Motor neuron (in vitro differentiated cells): ENCODE measurements around the gene HEMGN. TPM values are rescaled to one million over a fixed set of nuclear protein-coding genes. Genes with fewer than 3 reads are reported as not detected.

Experiments
- ATAC-seq, 8 experiments: fragments of 200-7000 bp; cut with Tn5 transposase; replicated peaks in 6 of 8; 2 replicates each; pipeline ENCODE4 v1.8.0; 2021; ENCODE audit warnings: mild to moderate bottlenecking in 8 of 8, moderate library complexity in 8 of 8
- H3K27ac ChIP-seq, 2 donors: fragments of 250-450 bp; sonication (Bioruptor Pico); 2 replicates each; pipeline ENCODE4 v1.9.0; 2021; ENCODE audit warnings: antibody characterized with exemption in 2 of 2, mild to moderate bottlenecking in 2 of 2, moderate library complexity in 1 of 2
- H3K4me1 ChIP-seq, 2 donors: fragments of 250-450 bp; sonication (Bioruptor Pico); replicated peaks in 1 of 2; 2 replicates each; pipeline ENCODE4 v1.6.1; 2021; ENCODE audit warnings: antibody characterized with exemption in 2 of 2, mild to moderate bottlenecking in 2 of 2, moderate library complexity in 1 of 2
- H3K4me3 ChIP-seq, 5 donors: fragments of 250-450 bp; sonication (Bioruptor Pico); 2 replicates each; pipeline ENCODE4 v1.9.0; 2021; ENCODE audit warnings: antibody characterized with exemption in 5 of 5, mild to moderate bottlenecking in 5 of 5, moderate library complexity in 4 of 5
- WGBS, 10 experiments: fragments of 450-650 bp; shearing (Covaris generic); methylation state at CpG; one replicate each; pipeline ENCODE4 v1.0.0; 2022; 5-methylcytosine and 5-hydroxymethylcytosine counted together
- in situ Hi-C, 9 experiments: fragments of 400-800 bp; cut with MboI; loops; one replicate each; pipeline ENCODE4 v1.15.0; 2021; ENCODE audit warnings: low sequenced_read_pairs in 9 of 9, low pct_unique_long_range_greater_than_20kb in 2 of 9; ENCODE audit not compliant: unreplicated experiment in 9 of 9
- total RNA-seq, 8 experiments: library from RNA; unstranded; fragments of 300-600 nt; gene quantifications; 2 replicates each; pipeline versions ENCODE4 v1.2.3 to v1.2.4, GENCODE V29; 2022

The HEMGN gene
- total RNA-seq, 8 experiments from 2014 or later: 0.09 to 1.3 (median 0.24) TPM; not detected in 3

DNA sequence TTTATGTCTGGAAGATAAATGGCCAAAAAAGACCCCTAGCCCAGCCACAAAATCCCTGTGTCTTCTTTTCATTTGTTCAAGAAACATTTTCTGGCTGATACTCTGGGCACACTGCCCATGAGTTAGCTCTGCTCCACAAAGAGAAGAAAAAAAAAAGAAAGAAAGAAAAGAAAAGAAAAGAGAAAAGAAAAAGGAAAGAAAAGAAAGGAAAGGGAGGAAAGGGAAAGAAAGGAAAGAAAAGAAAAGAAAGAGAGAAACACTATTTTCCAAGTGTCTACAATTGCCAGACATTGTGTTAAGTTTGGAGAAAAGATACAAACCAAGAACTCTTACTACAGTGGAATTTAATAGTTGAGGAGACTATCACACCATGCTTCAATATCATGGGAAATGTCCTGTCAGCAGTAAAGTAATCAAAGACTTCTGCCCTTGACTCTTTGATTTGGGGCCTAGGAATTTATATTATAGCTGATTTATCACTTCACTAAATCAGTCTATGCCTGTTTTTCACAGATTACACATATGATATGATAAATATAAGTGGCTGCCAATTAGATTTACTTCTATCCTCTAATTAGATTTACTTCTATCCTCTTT lies 18.7 kb downstream of the HEMGN start:
- H3K27ac ChIP-seq: no peak overlapping the region
- ATAC-seq: no peak
- in situ Hi-C loops: loop anchor here in 2 of 9 experiments (25.0 kb wide), 2 partner anchors 207 to 343 kb away; partner anchors contain the start of gene TBC1D2 (in 1 of the 2)

DNA sequence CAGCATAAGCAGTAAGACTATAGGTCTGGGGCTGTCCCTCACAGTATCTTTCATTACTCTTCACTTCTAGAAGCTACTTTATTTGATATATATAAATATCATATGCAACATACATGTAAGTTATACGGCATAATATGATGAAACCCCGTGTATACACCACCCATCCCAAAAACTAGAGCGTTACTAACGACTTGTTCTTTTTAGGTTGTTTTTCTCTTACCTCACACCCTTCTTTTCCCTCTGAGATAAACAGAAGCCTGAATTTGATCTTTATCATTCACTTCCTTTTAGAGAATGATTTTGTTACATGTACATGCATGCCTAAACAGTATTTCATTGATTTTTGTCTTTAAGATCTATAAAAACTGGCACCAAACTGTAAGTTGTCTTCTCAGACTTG lies 19.4 kb downstream of the HEMGN start:
- in situ Hi-C loops: loop anchor here in 2 of 9 experiments (25.0 kb wide), 2 partner anchors 206 to 344 kb away; partner anchors contain the start of gene TBC1D2 (in 1 of the 2)
- H3K4me1 ChIP-seq: peaks cover 6 to 7% of the 10 kb centered on the region in 2 donors
- no peak overlapping the region for H3K4me3 ChIP-seq
- no peak overlapping the region for H3K27ac ChIP-seq
- whole genome bisulfite sequencing, 10 experiments: 59 to 96% (median 83%) methylated on average over 2 to 4 of the region's 4 CpGs; no CpG with 5 or more reads in 1 of the 10 experiments
- no peak for ATAC-seq

More for the DNA sequence above, 18.7 kb downstream of the HEMGN start:
- Histone ChIP-seq H3K4me1 (peaks cover 6 to 7% of the 10 kb centered on the region in 2 donors), H3K4me3 (no peak overlapping the region)

DNA sequence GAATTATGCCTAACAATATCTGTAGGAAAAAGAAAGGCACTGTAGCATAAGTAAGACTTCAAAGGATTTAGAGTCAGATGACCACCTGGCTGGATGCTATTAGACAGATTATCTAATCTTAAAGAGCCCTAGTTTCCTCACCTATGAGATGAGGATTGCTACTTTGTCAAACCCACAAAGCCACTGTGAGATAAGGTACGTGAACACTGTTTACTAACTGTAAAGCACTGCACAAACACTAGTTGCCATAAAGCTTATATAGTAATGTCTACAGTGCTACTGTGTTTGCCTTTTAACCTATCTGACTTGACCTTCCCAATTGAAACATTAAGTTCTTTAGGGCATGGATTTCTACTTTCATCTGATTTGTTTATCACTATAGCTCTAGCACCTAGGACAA lies 26.0 kb downstream of the HEMGN start:
- no peaks in the 10 kb centered on the region for H3K4me1 ChIP-seq
- H3K4me3 ChIP-seq: no peak overlapping the region
- WGBS, 10 experiments: 80 to 100% (median 100%) methylated on average over 1 of the region's 1 CpG; no CpG with 5 or more reads in 2 of the 10 experiments
- no peak for ATAC-seq
- in situ Hi-C loops: loop anchor here in 2 of 9 experiments (25.0 kb wide), 2 partner anchors 200 to 350 kb away; partner anchors contain the start of gene TBC1D2 (in 1 of the 2)
- no peak overlapping the region for H3K27ac ChIP-seq

DNA sequence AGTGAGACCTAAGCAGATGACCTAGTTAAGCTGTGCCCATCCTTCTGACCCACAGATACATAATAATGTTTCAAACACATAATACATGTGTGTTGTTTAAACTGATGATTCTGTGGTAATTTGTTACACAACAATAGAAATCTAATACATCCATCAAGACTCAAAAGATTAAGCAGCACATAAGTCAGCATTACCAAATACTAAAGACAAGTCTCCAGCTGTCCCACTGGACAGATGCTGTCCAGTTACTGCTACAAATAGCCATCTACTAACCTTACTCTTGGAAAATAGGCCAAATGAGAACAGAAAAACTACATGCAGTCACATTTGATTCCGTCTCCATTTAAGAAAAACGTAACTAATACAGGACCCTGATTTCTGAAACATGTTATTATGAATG lies 26.4 kb downstream of the HEMGN start:
- H3K27ac ChIP-seq: no peak overlapping the region
- in situ Hi-C loops: loop anchor here in 2 of 9 experiments (25.0 kb wide), 2 partner anchors 199 to 351 kb away; partner anchors contain the start of gene TBC1D2 (in 1 of the 2)
- H3K4me1 ChIP-seq: no peaks in the 10 kb centered on the region
- WGBS, 10 experiments: 82 to 100% (median 100%) methylated on average over 2 of the region's 2 CpGs; no CpG with 5 or more reads in 2 of the 10 experiments
- ATAC-seq: no peak
- no peak overlapping the region for H3K4me3 ChIP-seq

DNA sequence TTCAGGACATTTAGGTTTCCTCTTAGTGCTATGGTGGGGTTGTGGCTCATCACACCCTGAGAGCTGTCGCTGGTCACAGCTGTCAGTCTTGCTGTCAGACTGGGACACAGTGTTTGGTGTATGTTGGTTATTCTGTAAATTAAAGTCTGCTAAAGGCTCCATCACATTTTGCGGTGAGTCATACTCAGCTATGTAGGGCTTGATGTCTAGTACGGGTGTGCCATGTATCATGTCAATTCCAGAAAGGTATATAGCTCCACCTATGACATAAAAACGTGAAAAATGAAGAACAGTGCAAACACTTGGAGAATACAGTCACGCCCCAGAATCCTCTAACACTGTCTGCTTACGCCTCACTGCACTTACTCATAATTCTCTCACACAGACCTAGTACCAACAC lies 27.6 kb downstream of the HEMGN start:
- in situ Hi-C loops: loop anchor here in 2 of 9 experiments (25.0 kb wide), 2 partner anchors 198 to 352 kb away; partner anchors contain the start of gene TBC1D2 (in 1 of the 2)
- Histone ChIP-seq H3K4me3 (no peak overlapping the region), H3K27ac (no peak overlapping the region), H3K4me1 (no peaks in the 10 kb centered on the region)
- ATAC-seq: peak in 3 of 8 experiments; percentile 24 to 40 (median 27)
- 60 to 100% (median 89%) methylated on average over 1 to 5 of the region's 6 CpGs; no CpG with 5 or more reads in 2 of the 10 experiments for WGBS, 10 experiments

DNA sequence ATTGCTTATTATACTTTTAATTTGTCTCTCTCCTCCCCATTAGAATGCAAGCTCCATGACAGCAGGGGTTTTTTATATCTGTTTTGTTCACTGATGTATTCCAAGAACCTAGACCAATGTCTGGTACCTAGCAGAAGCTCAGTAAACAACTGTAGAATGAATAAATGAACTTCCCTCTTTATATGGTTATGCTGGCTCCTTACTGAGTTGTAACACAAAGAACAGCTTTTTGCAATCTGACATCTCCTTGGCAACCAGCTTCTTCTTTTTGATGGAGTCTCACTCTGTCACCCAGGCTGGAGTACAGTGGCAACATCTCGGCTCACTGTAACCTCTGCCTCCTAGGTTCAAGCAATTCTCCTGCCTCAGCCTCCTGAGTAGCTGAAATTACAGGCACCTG lies 29.3 kb downstream of the HEMGN start:
- 71 to 100% (median 87%) methylated on average over 1 of the region's 1 CpG; no CpG with 5 or more reads in 4 of the 10 experiments for WGBS, 10 experiments
- in situ Hi-C loops: loop anchor here in 2 of 9 experiments (25.0 kb wide), 2 partner anchors 196 to 354 kb away; partner anchors contain the start of gene TBC1D2 (in 1 of the 2)
- no peaks in the 10 kb centered on the region for H3K4me1 ChIP-seq
- no peak overlapping the region for H3K27ac ChIP-seq
- no peak for ATAC-seq
- no peak overlapping the region for H3K4me3 ChIP-seq

DNA sequence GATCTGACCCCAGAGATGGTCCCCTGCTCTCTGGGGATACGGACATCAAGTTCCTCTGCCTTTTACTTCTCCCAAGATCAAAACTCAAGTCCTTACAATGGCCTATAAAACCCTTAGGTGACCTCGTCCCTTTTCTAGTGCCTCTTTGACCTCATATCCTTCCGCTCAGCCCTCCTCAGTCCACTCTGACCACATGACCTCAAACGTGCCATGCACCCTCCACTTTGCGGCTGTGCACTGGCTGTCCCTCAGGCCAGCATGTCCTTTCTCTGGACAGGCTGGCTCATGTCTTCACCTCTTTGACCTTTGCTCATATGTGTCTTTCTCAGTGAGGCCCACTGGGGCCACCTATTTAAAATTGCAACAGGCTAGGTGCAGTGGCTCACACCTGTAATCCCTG lies 30.3 kb downstream of the HEMGN start:
- ATAC-seq: no peak
- no peak overlapping the region for H3K27ac ChIP-seq
- no peak overlapping the region for H3K4me3 ChIP-seq
- H3K4me1 ChIP-seq: no peaks in the 10 kb centered on the region
- 60 to 100% (median 83%) methylated on average over 1 to 5 of the region's 5 CpGs; no CpG with 5 or more reads in 1 of the 10 experiments for WGBS, 10 experiments
- in situ Hi-C loops: loop anchor here in 2 of 9 experiments (25.0 kb wide), 2 partner anchors 195 to 355 kb away; partner anchors contain the start of gene TBC1D2 (in 1 of the 2)

DNA sequence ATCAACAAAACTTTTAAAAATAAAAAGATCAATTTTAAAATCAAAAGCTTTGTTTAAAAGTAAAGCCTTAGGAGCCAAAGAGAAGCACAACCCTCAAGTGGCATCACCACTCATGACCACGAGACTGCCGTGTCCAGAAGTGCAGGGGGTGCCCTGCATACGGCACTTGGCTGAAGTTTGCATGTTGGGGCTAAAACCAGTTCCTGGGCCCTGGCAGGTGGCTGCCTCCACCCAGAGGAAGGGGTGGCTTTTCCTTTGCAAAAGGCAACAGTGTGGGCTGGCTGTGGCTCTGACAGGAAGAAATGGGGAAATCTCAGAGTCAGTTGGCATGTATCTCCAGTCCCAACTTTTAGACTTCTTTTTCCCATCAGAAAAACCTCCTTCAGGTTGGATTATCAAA lies 30.9 kb downstream of the HEMGN start:
- Histone ChIP-seq H3K4me3 (no peak overlapping the region), H3K27ac (no peak overlapping the region), H3K4me1 (no peaks in the 10 kb centered on the region)
- no peak for ATAC-seq
- in situ Hi-C loops: loop anchor here in 2 of 9 experiments (25.0 kb wide), 2 partner anchors 195 to 355 kb away; partner anchors contain the start of gene TBC1D2 (in 1 of the 2)
- 50 to 100% (median 89%) methylated on average over 1 to 3 of the region's 3 CpGs; no CpG with 5 or more reads in 2 of the 10 experiments for WGBS, 10 experiments

DNA sequence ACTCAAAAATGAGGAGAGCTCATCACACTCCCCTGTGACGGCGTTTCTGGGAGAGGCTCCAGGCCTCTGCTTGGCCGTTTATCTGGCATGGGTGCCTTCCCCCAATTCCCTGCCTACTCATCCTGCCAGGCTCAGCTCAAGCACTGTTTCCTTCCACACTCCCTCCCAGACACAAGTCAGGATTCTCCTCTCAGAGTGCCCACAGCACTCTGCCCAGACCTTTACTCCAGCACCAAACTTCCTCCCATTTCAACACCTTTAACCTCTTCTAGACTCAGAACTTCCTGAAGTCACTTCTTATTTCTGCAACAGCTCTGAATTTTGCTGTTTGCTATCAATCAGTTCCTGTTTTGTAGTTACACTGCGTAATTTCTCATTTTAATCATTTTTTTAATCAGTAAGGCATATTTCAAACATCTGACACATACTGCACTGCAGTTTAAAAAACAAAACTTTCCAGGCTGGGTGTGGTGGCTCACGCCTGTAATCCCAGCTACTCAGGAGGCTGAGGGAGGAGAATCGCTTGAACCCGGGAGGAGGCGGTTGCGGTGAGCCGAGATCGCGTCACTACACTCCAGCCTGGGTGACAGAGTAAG lies 31.6 kb downstream of the HEMGN start:
- Histone ChIP-seq H3K4me1 (no peaks in the 10 kb centered on the region), H3K27ac (no peak overlapping the region), H3K4me3 (no peak overlapping the region)
- in situ Hi-C loops: loop anchor here in 2 of 9 experiments (25.0 kb wide), 2 partner anchors 194 to 356 kb away; partner anchors contain the start of gene TBC1D2 (in 1 of the 2)
- 60 to 97% (median 88%) methylated on average over 3 to 12 of the region's 12 CpGs for WGBS, 10 experiments
- no peak for ATAC-seq

DNA sequence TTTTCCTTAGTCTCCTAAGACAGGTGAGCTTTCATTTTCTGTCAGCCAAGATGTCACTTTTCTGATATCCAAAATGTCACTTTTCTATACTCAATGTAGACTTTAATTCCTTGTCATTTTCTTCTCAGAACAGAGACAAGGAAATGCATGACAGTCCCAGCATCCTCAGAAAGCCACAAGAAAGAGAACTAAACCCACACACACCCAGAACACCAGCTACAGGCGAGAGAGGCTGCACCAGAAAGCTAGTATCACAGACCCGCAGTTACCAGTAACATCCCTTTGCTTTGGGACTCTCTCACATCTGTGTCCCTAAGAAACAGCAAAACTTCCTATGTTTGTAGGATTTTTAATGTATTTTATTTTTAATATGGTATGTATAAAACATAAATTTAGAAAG lies 32.7 kb downstream of the HEMGN start:
- Histone ChIP-seq H3K27ac (no peak overlapping the region), H3K4me3 (no peak overlapping the region), H3K4me1 (no peaks in the 10 kb centered on the region)
- 80 to 100% (median 100%) methylated on average over 1 to 2 of the region's 2 CpGs; no CpG with 5 or more reads in 3 of the 10 experiments for WGBS, 10 experiments
- in situ Hi-C loops: loop anchor here in 2 of 9 experiments (25.0 kb wide), 2 partner anchors 193 to 357 kb away; partner anchors contain the start of gene TBC1D2 (in 1 of the 2)
- ATAC-seq: no peak

DNA sequence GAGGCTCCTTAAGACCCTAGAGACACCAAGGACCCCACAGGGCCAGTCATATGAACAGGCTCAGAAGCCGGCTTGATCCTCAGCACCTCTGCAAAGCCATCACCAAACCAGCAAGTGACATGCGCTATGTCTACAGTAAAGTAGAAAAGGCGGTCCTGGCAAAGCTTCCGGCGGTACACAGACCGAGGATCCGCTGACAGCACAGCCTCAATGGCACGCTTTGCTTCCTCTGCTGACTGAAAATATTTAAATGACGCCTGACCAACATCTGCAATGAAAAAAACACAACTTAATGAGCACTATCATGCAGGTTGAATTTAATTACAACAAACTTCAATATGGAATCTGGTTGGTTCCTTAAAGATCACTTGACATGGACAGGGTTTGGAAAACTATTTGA lies 33.2 kb downstream of the HEMGN start:
- WGBS, 10 experiments: 90 to 100% (median 97%) methylated on average over 3 to 8 of the region's 9 CpGs; no CpG with 5 or more reads in 4 of the 10 experiments
- Histone ChIP-seq H3K4me3 (no peak overlapping the region), H3K4me1 (no peaks in the 10 kb centered on the region), H3K27ac (no peak overlapping the region)
- in situ Hi-C loops: loop anchor here in 2 of 9 experiments (25.0 kb wide), 2 partner anchors 192 to 358 kb away; partner anchors contain the start of gene TBC1D2 (in 1 of the 2)
- ATAC-seq: no peak

DNA sequence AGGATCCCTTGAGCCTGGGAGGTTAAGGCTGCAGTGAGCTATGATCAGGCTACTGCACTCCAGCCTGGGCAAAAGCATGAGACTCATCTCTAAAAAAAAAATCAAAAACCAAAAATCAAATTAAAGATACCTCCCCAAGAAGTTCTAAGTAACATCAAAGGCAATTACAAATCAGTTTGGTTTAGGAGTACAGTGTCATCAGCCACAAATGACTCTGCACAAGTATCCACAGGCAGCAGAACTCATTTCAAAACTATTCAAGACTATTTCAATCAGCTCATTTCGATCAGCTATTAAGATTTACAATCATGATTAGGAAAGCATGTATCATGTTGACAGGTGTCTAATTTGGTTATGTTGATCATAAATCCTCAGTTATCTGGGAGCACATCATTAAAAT lies 34.8 kb downstream of the HEMGN start:
- in situ Hi-C loops: loop anchor here in 2 of 9 experiments (25.0 kb wide), 2 partner anchors 191 to 359 kb away; partner anchors contain the start of gene TBC1D2 (in 1 of the 2)
- Histone ChIP-seq H3K27ac (no peak overlapping the region), H3K4me1 (no peaks in the 10 kb centered on the region), H3K4me3 (no peak overlapping the region)
- no peak for ATAC-seq
- WGBS, 10 experiments: 20 to 100% (median 79%) methylated on average over 1 of the region's 1 CpG; no CpG with 5 or more reads in 4 of the 10 experiments
